CD4-positive, alpha-beta T cell treated with Interferon alpha-2 for 1 hour (primary cell): Measurements from ENCODE around the gene JMJD1C.
"Not testable (repeated sequence)": the region's sequence is repeated elsewhere in the genome, so short reads cannot be mapped to it uniquely, and the experiment has no call there.

Experiments
- DNase-seq, 2 donors: peaks; one replicate each; pipeline ENCODE4 v3.0.0-alpha.2; 2020 to 2022

JMJD1C gene

GRCh38 chr10:63465293-63466143 is at the start of gene JMJD1C:
JMJD1C (minus strand) TSS chr10:63465977; CDS start chr10:63465662, 315 bp downstream.
- peak; percentile 60 to 72 for DNase-seq

GRCh38 chr10:63515002-63515763 is 49.4 kb upstream of the JMJD1C start:
- peak in 1 of 2 donors; percentile 28 for DNase-seq

- DNase-seq = no peak
Observed at GRCh38 chr10:63506554-63506953, 40.8 kb upstream of the JMJD1C start.

- no peak for DNase-seq
Observed at GRCh38 chr10:63505562-63505961, 39.8 kb upstream of the JMJD1C start.

- DNase-seq = no peak
Observed at GRCh38 chr10:63504145-63504881, 38.5 kb upstream of the JMJD1C start.

- no peak for DNase-seq
Observed at GRCh38 chr10:63503395-63503794, 37.6 kb upstream of the JMJD1C start.

GRCh38 chr10:63502832-63503231 is 37.1 kb upstream of the JMJD1C start:
- DNase-seq = no peak

- DNase-seq = no peak
Observed at GRCh38 chr10:63501954-63502353, 36.2 kb upstream of the JMJD1C start.

GRCh38 chr10:63500551-63500950 is 34.8 kb upstream of the JMJD1C start:
- not testable (repeated sequence) for DNase-seq

- DNase-seq = no peak
Observed at GRCh38 chr10:63498665-63499064, 32.9 kb upstream of the JMJD1C start.

- DNase-seq = no peak
Observed at GRCh38 chr10:63497321-63497720, 31.5 kb upstream of the JMJD1C start.

GRCh38 chr10:63496561-63496960 is 30.8 kb upstream of the JMJD1C start:
- no peak for DNase-seq

- DNase-seq = no peak
Observed at GRCh38 chr10:63494951-63495350, 29.2 kb upstream of the JMJD1C start.

GRCh38 chr10:63493004-63493403 is 27.2 kb upstream of the JMJD1C start:
- no peak for DNase-seq

GRCh38 chr10:63492317-63492690 is 26.5 kb upstream of the JMJD1C start:
- not testable (repeated sequence) for DNase-seq

- DNase-seq = no peak
Observed at GRCh38 chr10:63491588-63492316, 26.0 kb upstream of the JMJD1C start.

GRCh38 chr10:63489838-63490237 is 24.1 kb upstream of the JMJD1C start:
- no peak for DNase-seq

GRCh38 chr10:63487990-63488389 is 22.2 kb upstream of the JMJD1C start:
- DNase-seq = no peak

- DNase-seq = no peak
Observed at GRCh38 chr10:63483983-63484382, 18.2 kb upstream of the JMJD1C start.

GRCh38 chr10:63481815-63482421 is 16.1 kb upstream of the JMJD1C start:
- DNase-seq = no peak

- DNase-seq = no peak
Observed at GRCh38 chr10:63480237-63480636, 14.5 kb upstream of the JMJD1C start.

GRCh38 chr10:63478564-63478963 is 12.8 kb upstream of the JMJD1C start:
- no peak for DNase-seq
